GM12891 (cell line): Measurements from ENCODE around the gene FAM217B.

ENCODE experiments used
- POLR2A ChIP-seq: IDR thresholded peaks from 2 replicates; pipeline ENCODE4 v1.6.1; 2011; ENCODE audit warnings: low read depth, low read length, control low read depth
- TAF1 ChIP-seq: IDR thresholded peaks from 2 replicates; pipeline ENCODE4 v1.6.1; 2011; ENCODE audit warnings: low read depth, low read length, control low read depth

DNA sequence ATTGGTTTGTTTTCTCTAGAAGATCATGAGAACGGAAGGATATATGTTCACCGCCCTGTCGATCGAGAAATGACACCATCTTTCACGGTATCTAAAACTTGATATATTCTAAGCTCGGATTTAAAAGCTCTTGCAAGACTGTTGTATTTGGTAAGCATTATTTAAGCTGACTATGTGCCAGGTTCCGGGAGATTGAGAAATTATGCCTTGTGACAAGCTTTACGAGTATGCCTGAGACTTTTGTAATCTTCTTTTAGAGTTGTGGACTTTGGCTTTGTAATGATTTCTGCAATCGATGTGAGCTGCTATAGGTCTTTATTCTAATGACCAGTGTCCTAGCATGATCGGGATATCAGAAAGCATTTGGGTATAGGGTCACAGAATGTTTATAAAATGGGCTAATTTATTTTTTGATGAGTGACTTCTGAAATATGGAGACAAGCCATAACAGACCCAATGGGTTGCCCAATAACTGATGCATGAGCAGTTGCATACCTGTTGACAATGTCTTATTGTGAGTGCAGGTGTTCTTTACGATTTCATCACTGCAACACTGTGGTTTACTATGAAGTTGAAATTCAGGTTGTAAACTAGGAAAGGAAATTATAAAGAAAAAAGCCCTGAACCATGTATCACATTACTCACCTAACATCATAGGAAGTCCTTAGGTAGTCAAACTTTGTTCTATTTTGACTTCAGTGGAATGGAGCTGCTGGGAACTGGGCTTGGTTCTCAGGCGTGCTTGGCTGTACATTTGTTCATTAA, 32.0 kb downstream of the FAM217B start:
- TF ChIP-seq POLR2A (no peak), TAF1 (no peak)
